Thoracic aorta (tissue), 2 donors: ENCODE results near the gene ACSS3. TPM values are rescaled to one million over a fixed set of nuclear protein-coding genes. Genes with fewer than 3 reads are reported as not detected.

Experiments used
- ATAC-seq: fragments of 150-250 bp; one replicate; pipeline ENCODE4 v1.8.0; 2017; ENCODE audit warnings: low read depth; ENCODE audit not compliant: insufficient number of reproducible peaks, low FRiP score
- DNase-seq: peaks from one replicate; pipeline ENCODE4 v3.0.0-alpha.2; 2020; ENCODE audit warnings: low spot score
- H3K27ac ChIP-seq, 2 donors: fragments of 200-600 bp; sonication (generic); 1 replicate in 1 of 2; 2 replicates in 1 of 2; pipeline ENCODE4 v1.5.1; 2016; ENCODE audit warnings: mild to moderate bottlenecking in 2 of 2, moderate library complexity in 2 of 2
- H3K27me3 ChIP-seq: fragments of 200-600 bp; sonication (generic); replicated peaks from 2 replicates; pipeline ENCODE4 v1.6.0; 2016; ENCODE audit warnings: mild to moderate bottlenecking; ENCODE audit not compliant: insufficient read depth
- H3K36me3 ChIP-seq: fragments of 200-600 bp; sonication (generic); one replicate; pipeline ENCODE4 v1.5.1; 2016
- H3K4me1 ChIP-seq, 2 donors: fragments of 200-600 bp; sonication (generic); 1 replicate in 1 of 2; 2 replicates in 1 of 2; pipeline versions ENCODE4 v1.5.1 to v1.6.0; 2016; ENCODE audit warnings: low read depth in 2 of 2, mild to moderate bottlenecking in 1 of 2; ENCODE audit not compliant: control insufficient read depth in 1 of 2
- H3K4me3 ChIP-seq: fragments of 200-600 bp; sonication (generic); 2 replicates; pipeline ENCODE4 v1.5.1; 2016; ENCODE audit warnings: mild to moderate bottlenecking
- H3K9me3 ChIP-seq: fragments of 200-600 bp; sonication (generic); 2 replicates; pipeline ENCODE4 v1.5.1; 2016
- CTCF ChIP-seq: fragments of 200-600 bp; sonication (generic); IDR thresholded peaks from one replicate; pipeline ENCODE4 v1.5.1; 2019; ENCODE audit warnings: antibody characterized with exemption
- total RNA-seq, 2 donors: library from RNA; depleted of rRNA; stranded (reverse); fragments of >200 nt; gene quantifications; one replicate each; pipeline versions ENCODE4 v1.1.0 to v1.2.3, GENCODE V29; 2016

The ACSS3 gene
- total RNA-seq, 2 donors from 2014 or later = 16.5 to 30.0 TPM

DNA sequence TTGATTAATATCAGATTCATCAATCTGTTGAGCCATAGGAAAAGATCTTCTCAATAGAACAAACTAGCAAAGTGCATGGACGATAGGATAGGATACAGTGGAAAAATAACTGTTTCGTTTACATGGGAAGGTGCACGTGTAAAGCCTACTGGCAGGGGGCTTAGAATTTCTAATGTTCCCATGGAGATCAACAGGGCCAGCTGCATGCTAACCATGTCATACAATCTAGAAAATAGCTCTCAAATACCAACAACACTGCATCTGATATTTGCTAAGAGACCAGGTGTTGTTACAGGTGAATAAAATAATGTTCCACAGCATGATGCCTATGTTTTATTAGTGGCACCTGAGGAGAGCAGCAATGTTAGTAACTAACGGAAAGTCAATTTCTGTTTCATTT lies 72.5 kb downstream of the ACSS3 start:
- Histone ChIP-seq H3K4me1 (no peaks in the 10 kb centered on the region), H3K36me3 (no peaks in the 10 kb centered on the region), H3K27ac (no peak overlapping the region), H3K27me3 (no peaks in the 10 kb centered on the region), H3K4me3 (no peak overlapping the region), H3K9me3 (no peaks in the 10 kb centered on the region)
- TF ChIP-seq CTCF = no peak
- ATAC-seq = no peak
- no peak for DNase-seq

GRCh38 chr12:81159856-81160255 lies 82.0 kb downstream of the ACSS3 start:
- TF ChIP-seq CTCF = no peak
- Histone ChIP-seq H3K4me3 (no peak overlapping the region), H3K36me3 (peaks cover 4% of the 10 kb centered on the region), H3K4me1 (no peaks in the 10 kb centered on the region), H3K27ac (no peak overlapping the region), H3K27me3 (no peaks in the 10 kb centered on the region), H3K9me3 (no peaks in the 10 kb centered on the region)
- DNase-seq = no peak
- no peak for ATAC-seq

DNA sequence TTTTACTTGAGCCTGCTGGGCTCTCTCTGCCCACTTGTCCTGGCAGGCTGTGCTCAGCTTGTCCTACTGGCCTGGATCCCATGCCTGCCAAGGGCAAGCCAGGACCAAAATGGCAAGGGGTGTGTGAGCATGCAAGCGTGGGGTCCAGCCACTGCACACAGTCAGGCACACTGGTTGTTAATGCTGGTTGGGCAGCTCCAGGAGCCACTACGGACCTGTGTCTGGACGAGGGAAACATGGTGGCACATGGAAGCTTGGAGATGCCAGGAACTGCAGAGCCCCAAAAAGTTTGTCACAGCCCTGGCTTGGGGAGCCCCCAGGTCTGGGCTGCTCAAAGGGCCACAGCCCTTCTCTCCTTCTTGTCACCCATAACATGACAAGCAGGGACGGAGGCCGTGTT lies 83.8 kb downstream of the ACSS3 start:
- H3K4me1 ChIP-seq = no peaks in the 10 kb centered on the region
- H3K27ac ChIP-seq = no peak overlapping the region
- H3K36me3 ChIP-seq = peaks cover 4% of the 10 kb centered on the region
- H3K27me3 ChIP-seq = no peaks in the 10 kb centered on the region
- DNase-seq (no peak), ATAC-seq (no peak)
- H3K4me3 ChIP-seq = no peak overlapping the region
- TF ChIP-seq CTCF = no peak
- no peaks in the 10 kb centered on the region for H3K9me3 ChIP-seq

DNA sequence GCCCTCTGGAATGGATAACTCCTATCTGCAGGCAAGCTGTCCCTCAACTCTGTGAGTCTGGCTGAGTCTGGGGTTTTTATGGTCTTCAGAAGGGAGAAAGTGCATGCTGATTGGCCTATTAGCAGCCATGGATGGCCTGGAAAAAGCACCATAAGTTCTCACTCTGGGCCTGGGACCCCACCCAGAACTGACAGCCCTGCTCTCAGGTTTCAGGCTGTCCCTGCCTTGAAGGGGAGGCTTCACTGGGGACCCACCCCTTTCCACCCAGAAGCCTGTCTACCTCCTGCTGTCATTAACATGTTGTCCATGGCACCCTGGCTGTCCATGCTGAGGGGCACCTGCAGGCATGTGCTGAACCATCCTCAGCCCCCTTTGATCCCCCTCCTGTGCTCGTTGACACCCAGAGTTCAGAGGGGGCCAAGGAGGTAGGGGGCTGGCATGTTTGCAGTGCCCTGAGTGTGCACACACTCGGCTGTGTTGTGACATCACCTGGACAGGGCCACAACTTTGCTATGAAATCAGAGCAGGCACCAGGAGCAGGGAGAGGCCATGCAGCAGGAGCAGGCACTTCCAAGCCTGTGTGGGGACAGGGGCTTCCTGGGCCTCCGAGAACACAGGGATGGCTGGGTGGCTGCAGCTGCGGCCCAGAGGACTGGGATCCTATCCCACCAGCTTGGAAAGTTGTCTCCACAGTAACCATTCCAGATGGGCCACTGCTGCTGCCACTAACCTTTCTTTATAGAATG lies 84.7 kb downstream of the ACSS3 start:
- no peak for TF ChIP-seq CTCF
- ATAC-seq = no peak
- no peak for DNase-seq
- H3K27ac ChIP-seq = no peak overlapping the region
- H3K36me3 ChIP-seq = peaks cover 4% of the 10 kb centered on the region
- no peaks in the 10 kb centered on the region for H3K9me3 ChIP-seq
- H3K27me3 ChIP-seq = no peaks in the 10 kb centered on the region
- no peaks in the 10 kb centered on the region for H3K4me1 ChIP-seq
- no peak overlapping the region for H3K4me3 ChIP-seq

- ATAC-seq (no peak), DNase-seq (no peak)
- no peak for TF ChIP-seq CTCF
- Histone ChIP-seq H3K36me3 (peaks cover 4% of the 10 kb centered on the region), H3K4me1 (no peaks in the 10 kb centered on the region), H3K9me3 (no peaks in the 10 kb centered on the region), H3K4me3 (no peak overlapping the region), H3K27ac (no peak overlapping the region), H3K27me3 (no peaks in the 10 kb centered on the region)
Observed at GRCh38 chr12:81164827-81165226, 86.9 kb downstream of the ACSS3 start.
